Nephron progenitor cell (in vitro differentiated cells): ENCODE data around the gene IGSF6.
A peak's percentile ranks its signal among the peaks of the same experiment; 100 is the strongest.

Experiments used
- DNase-seq: peaks from one replicate; pipeline ENCODE4 v3.0.0; 2021
- H3K27ac Mint-ChIP-seq: 2 replicates; pipeline ENCODE4 v1.8.0; 2021; ENCODE audit warnings: mild to moderate bottlenecking, moderate library complexity, mixed read lengths
- H3K27me3 Mint-ChIP-seq: 2 replicates; pipeline ENCODE4 v1.8.0; 2021; ENCODE audit warnings: mild to moderate bottlenecking, low read depth, mixed read lengths; ENCODE audit not compliant: poor library complexity
- H3K36me3 Mint-ChIP-seq: 2 replicates; pipeline ENCODE4 v1.8.0; 2021; ENCODE audit warnings: low read depth, mixed read lengths
- H3K4me1 Mint-ChIP-seq: 2 replicates; pipeline ENCODE4 v1.8.0; 2021; ENCODE audit warnings: mixed read lengths
- H3K4me3 Mint-ChIP-seq: 2 replicates; pipeline ENCODE4 v1.8.0; 2021; ENCODE audit warnings: mild to moderate bottlenecking, moderate library complexity, mixed read lengths
- H3K9me3 Mint-ChIP-seq: 2 replicates; pipeline ENCODE4 v1.8.0; 2021; ENCODE audit warnings: mild to moderate bottlenecking, moderate library complexity, mixed read lengths
- CTCF ChIP-seq: fragments of 200-600 bp; sonication (generic); IDR thresholded peaks from 2 replicates; pipeline ENCODE4 v1.5.0; 2021; ENCODE audit warnings: antibody characterized with exemption

Gene IGSF6

GRCh38 chr16:21628121-21628726, 24.2 kb downstream of the IGSF6 start:
- peaks cover 91% of the 10 kb centered on the region for H3K36me3 Mint-ChIP-seq
- no peak overlapping the region for H3K27ac Mint-ChIP-seq
- TF ChIP-seq CTCF = no peak
- DNase-seq = no peak
- peaks cover 32% of the 10 kb centered on the region for H3K9me3 Mint-ChIP-seq
- H3K4me3 Mint-ChIP-seq = no peak overlapping the region
- H3K27me3 Mint-ChIP-seq = no peaks in the 10 kb centered on the region
- peaks cover 13% of the 10 kb centered on the region for H3K4me1 Mint-ChIP-seq

- Mint-ChIP-seq H3K27me3 (no peaks in the 10 kb centered on the region), H3K9me3 (peaks cover 32% of the 10 kb centered on the region), H3K36me3 (peaks cover 91% of the 10 kb centered on the region), H3K4me1 (peaks cover 13% of the 10 kb centered on the region), H3K4me3 (peak overlapping the region; percentile 11), H3K27ac (peak overlapping the region; percentile 86)
- TF ChIP-seq CTCF = no peak
- DNase-seq = peak; percentile 12
These were observed 25.6 kb downstream of the IGSF6 start for GRCh38 chr16:21626659-21627277.

- H3K27ac Mint-ChIP-seq = no peak overlapping the region
- no peak for TF ChIP-seq CTCF
- no peak for DNase-seq
- H3K36me3 Mint-ChIP-seq = peaks cover 86% of the 10 kb centered on the region
- H3K4me1 Mint-ChIP-seq = peaks cover 13% of the 10 kb centered on the region
- H3K4me3 Mint-ChIP-seq = no peak overlapping the region
- no peaks in the 10 kb centered on the region for H3K27me3 Mint-ChIP-seq
- peaks cover 32% of the 10 kb centered on the region for H3K9me3 Mint-ChIP-seq
These were observed 27.4 kb downstream of the IGSF6 start for GRCh38 chr16:21625026-21625425.

GRCh38 chr16:21622545-21622944, 29.9 kb downstream of the IGSF6 start:
- peaks cover 10% of the 10 kb centered on the region for H3K9me3 Mint-ChIP-seq
- DNase-seq = no peak
- H3K36me3 Mint-ChIP-seq = peaks cover 75% of the 10 kb centered on the region
- H3K27me3 Mint-ChIP-seq = no peaks in the 10 kb centered on the region
- peaks cover 21% of the 10 kb centered on the region for H3K4me1 Mint-ChIP-seq
- no peak for TF ChIP-seq CTCF
- no peak overlapping the region for H3K27ac Mint-ChIP-seq
- H3K4me3 Mint-ChIP-seq = no peak overlapping the region

- Mint-ChIP-seq H3K4me3 (no peak overlapping the region), H3K36me3 (peaks cover 67% of the 10 kb centered on the region), H3K27me3 (no peaks in the 10 kb centered on the region), H3K9me3 (no peaks in the 10 kb centered on the region), H3K27ac (no peak overlapping the region), H3K4me1 (peaks cover 8% of the 10 kb centered on the region)
- no peak for DNase-seq
- TF ChIP-seq CTCF = no peak
These were observed 31.8 kb downstream of the IGSF6 start for GRCh38 chr16:21620592-21620991.
